Measurements from ENCODE around the gene ACSL6.

The ACSL6 gene

DNA sequence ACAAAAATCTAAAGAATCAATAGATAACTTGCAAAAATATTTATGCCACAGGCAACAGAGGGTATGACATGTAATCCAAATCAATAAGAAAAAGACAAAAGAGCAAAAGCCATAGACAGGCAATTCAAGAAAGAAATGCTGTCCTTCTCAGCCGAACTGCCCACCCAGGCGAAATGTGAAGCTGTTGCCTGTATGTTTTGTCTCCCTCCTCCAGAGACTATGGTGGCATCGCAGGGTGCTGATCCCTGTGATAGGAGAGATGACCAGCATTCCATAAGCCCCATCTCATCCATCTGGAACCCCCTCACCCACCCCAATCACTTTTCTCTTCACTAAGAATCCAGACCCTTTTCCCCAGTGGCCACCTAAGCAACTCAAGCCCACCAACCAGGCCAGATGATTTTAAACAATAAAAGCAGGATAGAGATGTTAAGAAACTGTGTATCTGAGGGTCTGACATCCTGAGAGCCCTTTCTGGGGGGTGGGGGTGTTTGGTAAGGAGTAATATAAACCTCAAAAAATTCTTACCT, 5.3 kb upstream of the ACSL6 start:
- no peak for DNase-seq

DNA sequence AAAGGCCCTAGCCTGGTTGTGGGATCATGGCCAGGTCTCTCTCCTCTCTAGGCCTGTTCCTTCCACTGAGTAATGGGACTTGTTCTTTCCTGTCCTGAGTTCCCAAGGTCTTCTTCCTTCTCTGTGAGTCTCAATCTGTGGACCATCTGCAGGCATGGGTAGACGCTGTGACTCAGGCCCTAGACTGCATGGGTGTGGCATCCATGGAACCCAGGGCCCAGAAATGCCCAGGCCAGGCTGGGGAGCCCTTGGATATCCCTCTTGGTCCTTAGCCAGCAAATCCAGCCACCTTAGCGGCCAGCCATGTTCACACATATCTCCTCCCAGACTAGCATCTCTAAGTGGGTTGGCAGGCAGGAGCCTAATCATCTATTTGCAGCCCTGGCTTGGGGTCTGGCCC, 2.3 kb upstream of the ACSL6 start:
- no peak for DNase-seq

DNA sequence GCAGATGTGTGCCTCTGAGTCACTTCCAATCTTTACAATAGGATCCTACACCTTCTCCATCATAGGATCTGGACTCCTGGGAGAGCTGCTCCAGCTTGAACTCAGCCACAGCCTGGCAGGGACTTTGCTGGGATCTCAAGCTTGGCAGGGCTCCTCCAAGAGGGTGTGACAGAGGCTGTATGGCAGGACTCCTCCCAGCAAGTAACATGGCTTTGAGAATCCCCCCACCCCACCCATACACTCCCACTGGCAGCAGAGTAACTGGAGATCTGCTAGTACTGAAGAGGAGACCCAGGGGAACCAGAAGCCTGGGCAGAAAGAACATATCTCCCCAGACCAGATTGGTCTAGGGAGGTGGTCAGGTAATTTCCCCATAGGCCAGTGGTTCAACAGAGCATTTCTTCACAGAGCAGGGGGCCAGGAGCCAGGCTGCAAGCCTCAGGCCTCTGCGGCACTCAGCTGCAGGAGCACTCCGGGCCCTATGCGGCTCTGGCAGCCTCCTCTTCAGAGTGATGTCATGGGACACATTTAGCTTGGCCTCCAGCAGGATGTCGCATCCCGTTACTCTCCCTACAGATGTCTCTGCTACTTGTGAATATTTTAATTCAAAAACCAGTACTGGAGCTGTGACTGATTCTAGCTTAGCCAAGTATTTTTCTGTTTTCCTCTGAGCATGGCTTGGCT, 1.7 kb upstream of the ACSL6 start:
- no peak for DNase-seq

DNA sequence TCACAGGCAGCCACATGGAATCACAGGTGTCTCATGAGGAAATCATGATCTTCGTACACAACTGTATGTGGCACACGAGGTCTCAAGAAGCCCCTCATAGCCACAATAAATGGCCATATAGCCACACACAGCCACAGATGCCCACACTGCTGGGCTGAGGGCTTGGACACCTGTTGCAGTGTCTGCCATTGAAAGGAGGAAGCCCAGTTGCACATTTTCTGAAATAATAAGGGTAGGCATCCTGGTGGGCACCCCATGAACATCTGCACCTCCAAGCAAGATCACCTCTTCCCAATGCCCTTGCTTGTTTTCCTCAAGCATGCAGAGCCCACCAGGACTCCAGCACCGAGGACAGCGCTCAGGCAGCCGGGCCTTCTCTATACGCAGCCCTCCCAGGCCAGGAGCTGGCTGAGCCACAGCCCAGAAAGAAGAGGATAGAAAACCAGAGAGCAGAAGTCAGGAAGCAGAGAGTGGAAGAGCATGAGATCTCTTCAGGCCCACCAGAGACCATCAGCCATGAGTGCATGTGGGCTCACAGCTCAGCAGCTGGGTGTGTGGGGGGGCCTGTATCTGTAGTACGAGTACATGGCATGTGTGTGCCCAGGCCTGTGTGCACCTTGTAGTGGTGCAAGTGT, 1.0 kb upstream of the ACSL6 start:
- no peak for DNase-seq

DNA sequence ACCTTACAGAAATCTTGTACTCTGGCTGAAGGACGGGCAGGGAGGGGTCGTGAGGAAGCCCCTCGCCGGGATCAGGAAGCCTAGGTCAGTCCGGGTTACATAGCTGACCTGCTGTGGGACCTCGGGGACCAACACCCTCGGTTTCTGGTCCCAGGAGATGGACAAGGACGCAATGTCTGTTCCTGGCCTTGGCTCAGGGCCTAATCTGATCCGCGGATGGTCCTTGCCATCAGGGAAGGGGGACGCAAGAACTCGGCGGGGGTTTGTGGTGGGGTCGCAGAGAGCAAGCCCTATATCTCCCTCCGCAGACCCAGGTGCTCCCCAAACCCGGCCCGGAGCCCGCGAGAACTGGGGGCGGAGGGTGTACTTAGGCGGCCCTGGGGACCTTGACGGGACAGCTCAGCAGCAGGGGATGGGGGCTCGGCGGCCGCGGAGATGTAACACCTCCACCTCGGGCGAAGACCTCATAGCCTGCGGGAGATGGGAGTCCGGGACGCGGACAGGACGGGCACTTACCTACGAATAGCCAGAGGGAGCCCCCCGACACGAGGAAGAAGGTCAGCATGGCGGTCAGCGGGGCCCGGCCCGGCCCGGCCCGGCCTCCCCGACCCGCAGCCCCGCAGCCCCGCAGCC, 353 bp downstream of the ACSL6 start:
- DNase-seq = no peak

DNA sequence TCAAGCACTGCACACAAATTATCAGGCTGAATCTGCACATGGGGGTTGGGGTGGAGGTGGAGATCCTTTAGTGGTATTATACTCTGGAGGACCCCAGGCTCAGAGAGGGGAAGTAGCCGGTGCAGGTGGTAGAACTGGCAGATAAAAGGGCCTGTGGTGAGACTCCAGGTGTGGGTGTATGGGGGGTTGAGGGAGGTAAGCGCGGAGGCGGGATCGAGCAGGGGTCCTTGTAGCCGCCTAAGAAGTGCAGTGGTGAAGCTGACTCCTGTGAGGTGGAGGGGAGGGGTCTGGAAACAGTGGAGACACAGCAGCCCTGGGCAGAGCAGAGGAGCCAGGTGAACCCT, 841 bp downstream of the ACSL6 start:
- DNase-seq = no peak

DNA sequence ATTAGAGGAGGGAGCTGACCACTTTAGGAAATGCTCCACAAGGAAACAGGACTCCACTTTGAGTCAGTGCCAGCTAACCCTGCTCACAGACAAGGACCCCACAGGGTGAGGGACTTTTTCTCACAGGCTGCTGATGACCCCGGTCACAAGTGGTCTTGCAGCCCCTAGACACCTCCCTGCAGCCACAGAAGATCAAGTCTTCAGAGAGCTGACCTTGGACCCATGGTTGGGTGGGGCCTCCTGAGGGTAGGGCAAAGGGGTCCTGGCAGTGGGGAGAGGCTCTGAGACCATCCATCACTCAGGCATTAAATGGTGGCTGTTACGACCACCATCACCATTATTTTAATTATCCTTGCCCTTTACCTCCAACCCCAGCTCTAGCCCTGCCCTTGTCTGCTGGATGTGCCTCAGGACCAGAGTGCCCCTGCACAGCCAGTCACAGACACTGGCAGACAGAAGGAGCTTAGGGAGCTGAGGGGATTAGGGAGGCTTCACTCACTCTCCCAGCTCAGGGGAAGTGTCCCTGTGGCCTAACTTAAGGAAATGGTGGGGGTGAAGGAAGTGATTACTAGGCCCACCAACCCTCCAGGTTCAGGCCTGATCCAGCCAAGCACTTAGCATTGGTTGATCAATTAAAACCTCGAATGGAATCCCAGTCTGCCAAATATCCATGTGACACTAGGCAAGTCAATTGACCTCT, 1.6 kb downstream of the ACSL6 start:
- no peak for DNase-seq

DNA sequence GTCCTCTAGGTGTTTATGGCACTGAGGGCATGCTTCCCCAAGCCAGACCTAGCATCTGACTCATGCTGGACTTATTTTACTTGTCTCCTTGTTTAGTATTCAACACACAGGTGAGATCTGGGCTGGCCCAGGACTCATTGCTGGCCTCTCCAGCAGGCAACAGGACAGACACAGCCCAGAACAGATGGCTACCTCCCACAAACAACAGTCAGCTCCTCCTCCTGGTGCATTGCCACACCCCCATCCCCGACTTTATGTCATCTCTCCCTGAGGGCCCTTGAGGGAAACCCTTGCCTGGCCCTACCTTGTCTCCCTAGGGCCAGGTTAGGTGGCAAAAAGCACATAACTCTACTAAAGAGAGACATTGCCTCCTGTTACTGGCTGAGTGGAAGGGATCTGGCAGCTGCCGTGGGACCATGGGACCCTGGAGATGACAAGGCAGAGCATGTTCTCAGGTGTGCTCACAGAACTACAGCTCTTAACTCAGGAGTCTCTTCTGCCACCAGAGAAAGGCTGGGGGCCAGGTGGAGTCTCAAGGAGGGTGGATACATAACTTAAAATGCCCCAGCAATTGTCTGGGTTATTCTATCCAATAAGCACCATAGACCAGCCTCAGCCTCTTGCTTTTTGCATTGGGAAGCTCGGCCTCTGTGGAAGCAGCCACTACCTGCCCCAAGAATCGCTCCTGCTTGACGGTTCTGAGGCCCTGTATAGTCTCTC, 2.3 kb downstream of the ACSL6 start:
- no peak for DNase-seq

DNA sequence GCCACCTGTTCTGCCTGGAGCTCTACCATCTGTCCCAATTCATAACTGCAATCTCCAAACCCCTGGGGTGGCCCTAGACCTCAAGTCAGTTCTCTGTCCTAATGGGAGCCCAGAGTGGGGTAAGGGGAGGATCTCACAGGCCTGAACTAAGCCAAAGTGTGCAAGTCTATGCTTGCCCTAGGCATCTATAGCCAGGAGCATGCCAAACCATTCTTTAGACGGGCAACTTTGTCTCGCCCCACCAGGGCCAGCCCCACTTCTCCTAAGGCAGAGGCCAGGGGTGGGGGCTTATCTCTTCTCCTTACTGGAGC, 3.3 kb downstream of the ACSL6 start:
- no peak for DNase-seq

DNA sequence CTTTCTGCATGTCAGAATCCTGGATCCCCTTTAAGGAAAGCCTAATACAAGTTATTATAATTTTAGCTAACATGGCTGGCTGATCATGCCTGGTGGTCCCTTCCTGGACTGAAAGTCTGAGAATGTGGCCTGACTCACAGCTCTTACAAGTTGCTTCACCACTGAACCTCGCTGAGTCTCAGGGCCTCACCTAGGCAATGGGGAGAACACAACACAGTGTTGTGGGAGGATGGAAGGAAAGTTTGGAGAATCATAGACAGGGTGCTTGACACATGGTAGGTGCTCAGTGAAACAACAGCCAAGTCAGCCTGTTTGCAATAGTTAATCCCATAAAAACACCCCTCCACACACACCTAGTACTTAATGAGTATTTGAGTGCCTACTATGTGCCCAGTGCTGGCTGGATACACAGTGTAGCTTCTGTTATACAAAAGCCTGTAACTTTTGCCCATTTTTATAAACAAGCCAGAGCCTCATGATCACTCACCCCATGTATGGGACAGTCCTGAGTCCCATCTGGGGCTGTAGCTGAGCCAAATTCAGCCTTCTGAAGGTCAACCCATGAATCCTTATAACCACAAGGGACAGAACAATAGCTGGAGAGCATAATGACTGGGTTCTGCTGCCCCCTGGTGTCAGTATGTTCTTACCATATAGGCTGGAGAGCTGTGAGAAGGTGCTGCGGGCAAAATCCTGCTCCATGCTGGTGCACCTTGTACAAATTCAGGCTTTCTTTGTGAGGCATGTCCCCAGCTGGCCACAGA, 3.9 kb downstream of the ACSL6 start:
- DNase-seq = peak; percentile 73

DNA sequence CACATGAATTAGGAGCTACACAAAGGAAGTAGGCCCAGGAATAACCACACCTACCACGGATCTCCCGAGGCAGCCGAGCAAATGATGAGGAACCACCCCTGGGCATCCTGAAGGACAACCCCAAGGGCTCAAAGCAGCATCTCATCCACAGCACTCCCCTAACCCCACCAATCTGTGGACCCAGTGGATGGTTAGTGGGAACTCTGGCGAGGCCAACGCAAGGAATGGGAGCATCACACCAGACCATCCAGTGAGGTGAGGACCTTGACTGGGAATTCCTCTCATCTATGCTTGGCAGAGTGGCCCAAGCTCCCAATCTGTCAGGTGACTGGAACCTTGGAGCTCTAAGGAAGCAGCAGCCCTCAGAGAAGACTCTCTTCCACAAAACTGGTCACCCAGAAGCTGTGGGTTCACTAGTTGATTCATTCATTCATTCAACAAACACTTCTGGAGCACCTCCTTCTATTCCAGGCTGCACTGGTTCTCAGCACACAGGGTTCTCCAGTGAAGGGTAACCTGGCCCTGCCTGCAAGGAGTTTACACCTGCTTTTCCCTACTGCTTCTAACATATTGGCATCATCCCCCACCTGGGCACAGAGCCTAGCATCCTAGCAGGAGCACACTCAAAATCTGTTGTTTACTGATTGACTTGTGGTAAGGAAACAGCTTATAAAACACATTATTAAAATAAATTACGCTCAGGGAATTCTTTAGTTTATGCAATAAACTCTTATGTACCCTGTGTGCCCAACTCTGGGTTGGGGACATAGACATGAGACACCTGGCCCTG, 4.9 kb downstream of the ACSL6 start:
- no peak for DNase-seq

DNA sequence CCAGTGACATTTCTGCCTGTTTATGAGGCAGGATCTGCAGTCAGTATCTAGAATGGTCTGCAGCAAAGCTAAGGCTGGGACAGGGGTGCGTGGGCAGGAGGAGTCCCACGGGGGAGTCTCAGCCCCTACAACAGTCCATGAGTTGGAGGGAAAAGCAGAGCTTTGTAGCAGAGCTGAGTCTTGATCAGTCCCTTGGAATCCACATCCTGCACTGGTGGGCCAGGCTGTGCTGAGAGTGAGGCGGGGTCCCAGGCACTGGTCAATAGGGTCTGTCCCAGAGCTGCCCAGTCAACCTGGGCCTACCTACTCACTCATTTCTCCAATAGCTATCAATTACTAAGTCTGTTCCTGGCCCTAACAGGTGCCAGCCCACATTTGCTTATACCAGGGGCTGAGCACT, 5.9 kb downstream of the ACSL6 start:
- DNase-seq = no peak

DNA sequence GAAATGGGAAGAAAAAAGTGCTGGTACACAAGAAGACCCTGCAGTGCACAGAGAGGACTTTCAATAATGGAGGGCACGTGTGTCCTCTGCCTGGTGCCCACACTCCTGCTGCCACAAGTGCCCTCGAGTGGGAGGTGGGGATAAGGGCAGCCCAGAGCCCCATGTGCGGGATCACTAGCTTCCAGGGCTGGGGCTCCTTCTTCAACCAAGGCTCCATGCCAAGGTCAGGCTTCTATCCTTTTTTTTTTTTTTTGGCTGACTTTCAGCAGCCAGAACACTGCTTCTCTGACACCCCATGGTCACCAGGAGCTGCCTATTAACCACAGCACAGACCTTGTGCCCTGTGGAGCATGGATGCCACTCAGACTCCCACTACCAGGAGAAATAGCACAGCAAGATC, 7.5 kb downstream of the ACSL6 start:
- no peak for DNase-seq

DNA sequence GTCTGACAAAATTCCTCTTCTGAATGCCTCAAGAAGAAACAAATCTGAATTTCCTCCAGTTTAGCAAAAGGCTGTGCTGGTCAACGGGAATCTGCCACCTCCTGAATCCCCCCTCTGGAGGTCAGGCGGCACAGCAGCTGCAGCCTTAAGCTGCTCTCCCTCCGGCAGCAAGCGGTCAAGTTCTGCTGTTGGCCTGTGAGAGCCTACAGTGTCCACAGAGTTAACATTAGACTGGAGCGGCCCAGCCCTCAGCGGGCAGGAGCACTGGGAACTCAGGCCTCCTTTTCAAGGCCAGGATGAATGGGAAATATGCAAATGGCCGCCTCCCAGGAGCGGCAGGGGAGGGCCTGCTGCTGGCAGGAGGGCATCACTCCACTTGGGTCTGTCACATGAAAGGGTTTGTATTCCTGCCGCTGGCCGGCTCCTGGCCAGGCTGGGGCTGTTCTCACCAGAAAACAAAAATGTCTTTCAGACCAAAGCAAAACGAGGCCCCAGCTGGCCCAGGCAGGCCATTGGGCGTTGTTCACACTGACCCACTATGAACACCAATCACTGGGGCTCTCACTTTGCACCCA, 8.2 kb downstream of the ACSL6 start:
- DNase-seq = no peak

DNA sequence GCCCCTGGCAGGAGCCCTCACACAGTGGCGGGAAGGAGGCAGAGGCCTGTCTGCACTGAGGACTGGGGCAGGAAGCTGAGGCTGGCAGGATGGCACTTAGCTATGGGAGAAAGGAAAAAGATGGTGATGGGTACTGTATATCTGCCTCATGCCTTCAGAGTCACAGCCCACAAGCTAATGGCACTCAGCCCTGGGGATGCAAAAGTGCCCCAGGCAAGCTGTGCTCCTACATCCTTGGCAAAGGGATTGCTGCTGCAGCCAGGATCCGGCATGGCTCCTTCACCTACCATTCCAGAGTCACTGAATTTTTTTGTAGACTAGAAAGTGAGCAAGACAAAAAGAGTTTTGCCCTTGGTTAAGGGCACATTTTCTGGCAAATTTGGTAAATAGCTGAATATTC, 8.7 kb downstream of the ACSL6 start:
- no peak for DNase-seq

DNA sequence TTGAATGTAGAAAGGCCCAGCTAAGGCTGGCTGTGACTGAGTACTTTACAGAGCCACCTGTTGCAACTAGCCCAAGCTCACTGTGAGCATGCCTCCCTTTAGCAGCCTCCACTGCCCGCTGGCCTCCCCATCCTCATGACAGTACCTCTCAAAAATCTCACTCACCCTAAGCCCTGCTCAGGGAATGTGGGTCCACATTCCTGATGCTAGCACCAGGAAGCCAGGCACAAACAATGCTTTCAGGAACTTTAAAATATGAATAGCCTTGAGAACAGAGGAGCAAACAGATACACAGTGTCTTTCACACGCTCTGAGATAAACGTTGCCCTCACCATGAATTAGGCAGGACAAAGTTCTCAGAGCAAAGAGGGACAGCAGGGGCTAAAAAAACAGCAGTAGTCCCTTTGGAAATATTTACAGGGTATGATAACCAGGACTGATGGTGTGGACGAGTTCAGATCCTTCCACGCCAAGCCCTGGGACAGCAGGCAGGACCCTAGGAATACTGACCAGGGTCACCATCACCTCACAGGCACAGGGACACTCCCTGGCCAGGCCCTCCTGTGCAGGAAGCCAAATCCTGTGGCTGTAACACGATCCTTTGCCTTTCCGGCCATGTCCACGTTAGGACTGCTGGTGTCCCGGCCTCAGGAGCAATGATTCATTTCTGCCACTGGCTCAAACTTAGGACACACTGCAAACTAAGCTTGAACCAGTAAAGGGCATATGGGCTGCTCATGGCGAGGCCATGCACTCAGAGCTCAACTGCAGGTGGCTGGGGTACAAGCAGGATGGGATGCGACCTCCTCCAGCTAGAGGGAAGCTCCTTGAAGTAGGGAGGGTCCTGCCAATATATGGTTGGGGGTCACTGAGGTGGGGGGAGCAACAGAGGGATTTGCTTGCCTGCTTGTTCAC, 9.6 kb downstream of the ACSL6 start:
- DNase-seq = no peak

DNA sequence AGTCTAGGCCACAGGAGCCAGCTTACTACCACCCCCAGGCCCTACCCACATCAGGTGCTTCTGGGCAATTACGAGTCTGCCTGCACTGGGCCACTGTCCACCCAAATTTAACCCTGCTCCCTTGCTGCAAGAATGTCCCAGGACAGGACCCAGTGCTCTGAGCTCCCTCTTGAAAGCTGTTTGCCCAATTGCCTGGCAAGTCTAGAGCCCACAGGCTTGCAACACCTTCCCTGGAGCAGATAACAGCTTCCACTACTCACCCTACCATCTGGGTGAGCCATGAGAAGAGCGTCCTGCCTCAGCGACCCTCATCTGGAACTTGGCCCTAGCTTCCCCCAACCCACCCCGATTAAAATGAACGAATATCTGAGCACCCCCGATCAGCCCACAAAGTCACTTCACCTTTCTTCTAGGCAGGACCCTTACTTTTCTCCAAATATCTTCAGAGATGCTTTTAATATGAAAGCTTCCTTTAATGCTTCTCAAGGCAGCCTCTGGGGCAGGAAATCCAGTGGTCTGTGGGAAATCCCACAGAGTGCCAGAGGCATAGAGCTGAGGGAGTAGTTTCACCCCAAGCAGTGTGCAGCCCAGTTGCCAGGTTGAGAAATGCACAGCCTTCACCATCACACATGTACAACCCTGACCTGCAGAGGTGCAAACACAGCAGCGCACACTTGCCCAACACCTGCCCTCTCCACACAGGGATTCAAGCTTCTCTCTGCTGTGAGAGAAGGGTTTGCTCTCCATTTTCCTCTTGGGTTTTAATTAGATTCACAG, 10.6 kb downstream of the ACSL6 start:
- peak; percentile 43 for DNase-seq

DNA sequence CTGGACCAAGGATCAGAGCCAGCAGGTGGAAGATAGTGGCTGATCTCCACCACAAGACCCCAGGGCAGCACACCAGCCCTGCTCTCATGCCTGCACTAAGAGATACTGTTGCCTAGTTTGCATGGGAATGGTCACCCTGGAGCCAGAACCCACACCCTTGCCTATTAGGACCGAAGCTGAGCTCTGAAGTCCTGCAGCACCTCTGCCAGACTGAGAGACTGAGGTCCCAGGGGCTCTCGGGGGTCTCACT, 11.3 kb downstream of the ACSL6 start:
- DNase-seq = no peak

DNA sequence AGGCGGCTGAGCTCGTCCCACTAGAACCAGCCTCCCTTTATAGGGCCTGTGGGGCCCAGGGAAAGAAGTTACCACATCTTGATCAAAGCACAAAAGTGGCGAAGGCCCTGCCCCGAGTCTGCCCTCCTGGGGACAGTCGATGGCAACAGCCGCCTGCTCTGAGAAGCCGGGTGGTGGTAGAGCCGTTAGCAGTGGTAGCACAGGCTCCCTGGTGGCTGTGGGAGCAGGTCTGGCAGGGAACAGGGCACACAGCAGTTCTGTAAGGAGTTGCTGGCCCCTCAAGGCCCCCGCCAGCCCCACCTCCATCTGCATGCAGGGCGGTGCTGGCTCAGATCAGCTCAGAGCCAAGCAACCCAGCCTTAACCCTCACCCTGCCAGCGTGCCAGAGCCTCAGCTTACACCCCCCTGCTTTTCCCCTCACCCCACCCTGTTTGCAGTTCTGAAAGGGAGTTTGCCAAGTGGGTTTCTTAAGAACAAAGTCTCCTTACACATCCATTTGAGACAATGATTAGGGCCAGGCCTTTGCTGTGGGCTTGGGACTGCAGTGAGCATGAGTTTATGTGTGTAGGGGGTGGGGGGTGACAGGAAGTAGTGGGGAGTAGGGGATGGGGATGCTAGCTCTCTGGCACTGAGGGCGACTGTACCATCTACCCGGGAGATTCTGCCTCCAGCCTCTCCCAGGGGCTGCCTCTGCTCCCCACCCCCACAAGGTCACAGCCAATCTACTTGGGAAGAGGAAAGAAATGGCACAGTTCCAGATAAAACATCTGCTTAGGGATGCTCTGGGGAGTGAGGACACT, 11.8 kb downstream of the ACSL6 start:
- no peak for DNase-seq

Data from T-helper 9 cell (primary cell).